Subcutaneous abdominal adipose tissue (tissue), 5 donors: ENCODE data around the gene CSRNP2.
"Not testable (repeated sequence)": the region's sequence is repeated elsewhere in the genome, so short reads cannot be mapped to it uniquely, and the experiment has no call there.

Experiments used
- H3K27ac ChIP-seq: one replicate; pipeline ENCODE4 v1.7.0; 2013; ENCODE audit warnings: low read depth, mild to moderate bottlenecking, inconsistent platforms, low read length, moderate library complexity
- H3K27me3 ChIP-seq, 5 donors: one replicate each; pipeline ENCODE4 v1.7.0; 2013; ENCODE audit warnings: low read length in 5 of 5, inconsistent platforms in 1 of 5; ENCODE audit not compliant: control insufficient read depth in 5 of 5, insufficient read depth in 4 of 5
- H3K36me3 ChIP-seq, 5 donors: one replicate each; pipeline ENCODE4 v1.7.0; 2013; ENCODE audit warnings: low read length in 5 of 5; ENCODE audit not compliant: control insufficient read depth in 5 of 5, insufficient read depth in 5 of 5
- H3K4me1 ChIP-seq, 5 donors: one replicate each; pipeline ENCODE4 v1.7.0; 2013; ENCODE audit warnings: low read length in 5 of 5, mild to moderate bottlenecking in 3 of 5, moderate library complexity in 1 of 5; ENCODE audit not compliant: control insufficient read depth in 5 of 5, insufficient read depth in 5 of 5
- H3K4me3 ChIP-seq, 5 donors: one replicate each; pipeline ENCODE4 v1.7.0; 2013; ENCODE audit warnings: low read length in 5 of 5, low read depth in 1 of 5
- H3K9ac ChIP-seq, 5 donors: one replicate each; pipeline ENCODE4 v1.7.0; 2013; ENCODE audit warnings: low read length in 5 of 5, mild to moderate bottlenecking in 4 of 5, moderate library complexity in 3 of 5
- H3K9me3 ChIP-seq, 5 donors: one replicate each; pipeline ENCODE4 v1.7.0; 2013; ENCODE audit warnings: low read length in 5 of 5; ENCODE audit not compliant: control insufficient read depth in 5 of 5
- donor health status: healthy.
- donor health status: healthy.
- donor health status: healthy.
- donor health status: healthy.
- donor health status: healthy.

CSRNP2 gene

DNA sequence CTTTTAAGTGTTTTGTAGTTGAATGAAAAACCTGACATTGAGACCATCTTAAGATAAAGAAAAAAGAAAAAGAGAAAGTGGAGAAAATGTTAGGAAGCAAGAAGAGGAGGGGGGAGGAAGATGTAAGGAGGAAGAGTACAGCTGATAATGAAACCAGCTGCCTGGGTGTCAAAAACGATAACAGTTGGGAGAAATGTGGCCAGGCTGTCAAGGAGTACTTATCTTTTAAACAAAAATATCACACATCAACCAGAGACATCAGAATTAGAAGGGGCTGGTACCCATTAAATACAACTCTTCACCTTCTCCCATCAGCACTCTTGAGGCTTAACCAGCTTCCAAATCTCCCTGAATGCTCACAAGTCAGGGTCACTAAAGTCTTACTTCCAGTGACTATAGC lies 61.7 kb downstream of the CSRNP2 start:
- H3K9ac ChIP-seq = no peak overlapping the region
- no peaks in the 10 kb centered on the region for H3K9me3 ChIP-seq
- H3K27me3 ChIP-seq = no peaks in the 10 kb centered on the region
- H3K4me3 ChIP-seq = no peak overlapping the region
- no peaks in the 10 kb centered on the region for H3K36me3 ChIP-seq
- H3K4me1 ChIP-seq = peaks cover 0 to 29% (median 23%) of the 10 kb centered on the region in 5 donors
- no peak overlapping the region for H3K27ac ChIP-seq

GRCh38 chr12:51020448-51021182 lies 62.8 kb downstream of the CSRNP2 start:
- Histone ChIP-seq H3K27ac (no peak overlapping the region), H3K27me3 (no peaks in the 10 kb centered on the region), H3K9ac (no peak overlapping the region), H3K36me3 (no peaks in the 10 kb centered on the region), H3K9me3 (no peaks in the 10 kb centered on the region), H3K4me3 (no peak overlapping the region), H3K4me1 (peaks cover 0 to 20% (median 17%) of the 10 kb centered on the region in 5 donors)

GRCh38 chr12:51019927-51020326 lies 63.5 kb downstream of the CSRNP2 start:
- no peak overlapping the region for H3K4me3 ChIP-seq
- no peak overlapping the region for H3K27ac ChIP-seq
- no peaks in the 10 kb centered on the region for H3K9me3 ChIP-seq
- peaks cover 0 to 13% (median 11%) of the 10 kb centered on the region in 5 donors for H3K4me1 ChIP-seq
- no peak overlapping the region for H3K9ac ChIP-seq
- H3K27me3 ChIP-seq = no peaks in the 10 kb centered on the region
- H3K36me3 ChIP-seq = no peaks in the 10 kb centered on the region

- Histone ChIP-seq H3K4me1 (peaks cover 0 to 8% (median 5%) of the 10 kb centered on the region in 5 donors), H3K9me3 (no peaks in the 10 kb centered on the region), H3K9ac (no peak overlapping the region), H3K36me3 (no peaks in the 10 kb centered on the region), H3K4me3 (no peak overlapping the region), H3K27me3 (no peaks in the 10 kb centered on the region), H3K27ac (no peak overlapping the region)
These were observed 64.4 kb downstream of the CSRNP2 start for GRCh38 chr12:51018956-51019355.

- Histone ChIP-seq H3K9me3 (no peaks in the 10 kb centered on the region), H3K36me3 (no peaks in the 10 kb centered on the region), H3K4me3 (no peak overlapping the region), H3K9ac (no peak overlapping the region), H3K27me3 (no peaks in the 10 kb centered on the region), H3K27ac (no peak overlapping the region), H3K4me1 (peaks cover 0 to 7% (median 0%) of the 10 kb centered on the region in 5 donors)
These were observed 65.9 kb downstream of the CSRNP2 start for GRCh38 chr12:51017452-51017851.

- not testable (repeated sequence) for H3K27me3 ChIP-seq, H3K27ac ChIP-seq, H3K4me3 ChIP-seq, H3K9ac ChIP-seq, H3K36me3 ChIP-seq, H3K9me3 ChIP-seq
- H3K4me1 ChIP-seq = peaks cover 0 to 10% (median 0%) of the 10 kb centered on the region in 5 donors
These were observed 68.9 kb downstream of the CSRNP2 start for GRCh38 chr12:51014467-51014866.

DNA sequence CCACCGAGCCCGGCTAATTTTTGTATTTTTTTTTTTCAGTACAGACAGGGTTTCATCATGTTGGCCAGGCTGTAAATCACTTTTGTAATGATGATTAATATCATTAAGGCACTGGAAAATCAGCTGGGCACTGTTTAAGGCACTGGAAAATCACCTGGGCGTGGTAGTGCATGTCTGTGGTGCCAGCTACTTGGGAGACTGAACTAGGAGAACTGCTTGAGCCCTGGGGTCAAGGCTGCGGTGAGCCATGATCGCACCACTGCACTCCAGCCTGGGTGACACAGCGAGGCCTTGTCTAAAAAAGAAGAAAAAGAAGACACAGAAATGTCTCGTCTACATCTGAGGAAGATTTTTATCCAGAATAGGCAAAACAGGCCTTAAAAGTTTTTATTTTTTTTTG lies 70.0 kb downstream of the CSRNP2 start:
- H3K9me3 ChIP-seq = no peaks in the 10 kb centered on the region
- no peak overlapping the region for H3K27ac ChIP-seq
- peaks cover 0 to 12% (median 0%) of the 10 kb centered on the region in 5 donors for H3K4me1 ChIP-seq
- H3K9ac ChIP-seq = no peak overlapping the region
- no peak overlapping the region for H3K4me3 ChIP-seq
- H3K36me3 ChIP-seq = no peaks in the 10 kb centered on the region
- no peaks in the 10 kb centered on the region for H3K27me3 ChIP-seq

- Histone ChIP-seq H3K9me3 (no peaks in the 10 kb centered on the region), H3K36me3 (peaks cover 0 to 2% (median 0%) of the 10 kb centered on the region in 5 donors), H3K9ac (no peak overlapping the region), H3K4me3 (no peak overlapping the region), H3K27ac (no peak overlapping the region), H3K4me1 (peaks cover 0 to 12% (median 0%) of the 10 kb centered on the region in 5 donors), H3K27me3 (no peaks in the 10 kb centered on the region)
These were observed 70.7 kb downstream of the CSRNP2 start for GRCh38 chr12:51012570-51013236.

GRCh38 chr12:51011955-51012354 lies 71.4 kb downstream of the CSRNP2 start:
- H3K4me3 ChIP-seq = no peak overlapping the region
- H3K4me1 ChIP-seq = peaks cover 0 to 12% (median 0%) of the 10 kb centered on the region in 5 donors
- no peaks in the 10 kb centered on the region for H3K9me3 ChIP-seq
- no peak overlapping the region for H3K9ac ChIP-seq
- no peak overlapping the region for H3K27ac ChIP-seq
- peaks cover 0 to 7% (median 3%) of the 10 kb centered on the region in 5 donors for H3K36me3 ChIP-seq
- no peaks in the 10 kb centered on the region for H3K27me3 ChIP-seq
